Neural cell (in vitro differentiated cells): ENCODE results near the gene ZIM2. TPM values are rescaled to one million over a fixed set of nuclear protein-coding genes. Genes with fewer than 3 reads are reported as not detected.

Source experiments
- H2AFZ ChIP-seq: fragments of 200-600, 300-800 bp; sonication (generic), shearing (Covaris generic); 2 replicates; pipeline ENCODE4 v1.6.0; 2014; ENCODE audit warnings: low read depth, mild to moderate bottlenecking, antibody characterized with exemption, low read length, moderate library complexity
- H3F3A ChIP-seq: fragments of 200-600 bp; shearing (Covaris generic); 2 replicates; pipeline ENCODE4 v1.6.1; 2016; ENCODE audit warnings: mild to moderate bottlenecking, moderate library complexity, mixed read lengths, antibody characterized with exemption, low read length; ENCODE audit not compliant: insufficient read depth, poor library complexity, severe bottlenecking
- H3K27ac ChIP-seq: fragments of 200-600, 300-800 bp; sonication (generic), shearing (Covaris generic); 2 replicates; pipeline ENCODE4 v1.5.1; 2014; ENCODE audit warnings: mild to moderate bottlenecking, low read length, moderate library complexity
- H3K27me3 ChIP-seq: fragments of 300-800, 200-600 bp; sonication (generic), shearing (Covaris generic); 2 replicates; pipeline ENCODE4 v1.6.0; 2014; ENCODE audit warnings: mild to moderate bottlenecking, low read depth, low read length, moderate library complexity; ENCODE audit not compliant: insufficient read depth
- H3K36me3 ChIP-seq: fragments of 300-800, 200-600 bp; sonication (generic), shearing (Covaris generic); 2 replicates; pipeline ENCODE4 v1.5.1; 2014; ENCODE audit warnings: mild to moderate bottlenecking, antibody characterized with exemption, low read length, moderate library complexity; ENCODE audit not compliant: insufficient read depth
- H3K4me2 ChIP-seq: fragments of 300-800, 200-600 bp; sonication (generic), shearing (Covaris generic); 2 replicates; pipeline ENCODE4 v1.6.0; 2014; ENCODE audit warnings: mild to moderate bottlenecking, low read length
- H3K4me3 ChIP-seq: fragments of 300-800, 200-600 bp; sonication (generic), shearing (Covaris generic); 2 replicates; pipeline ENCODE4 v1.5.1; 2014; ENCODE audit warnings: mild to moderate bottlenecking, low read length, moderate library complexity
- H3K79me2 ChIP-seq: fragments of 200-600 bp; shearing (Covaris generic); replicated peaks from 2 replicates; pipeline ENCODE4 v1.6.0; 2014; ENCODE audit warnings: mild to moderate bottlenecking, low read length, moderate library complexity; ENCODE audit not compliant: insufficient read depth
- H3K9ac ChIP-seq: fragments of 300-800, 200-600 bp; sonication (generic), shearing (Covaris generic); 2 replicates; pipeline ENCODE4 v1.6.1; 2016; ENCODE audit warnings: mild to moderate bottlenecking, low read length, mixed read lengths
- H3K9me2 ChIP-seq: fragments of 200-600 bp; shearing (Covaris generic); 2 replicates; pipeline ENCODE4 v1.6.1; 2016; ENCODE audit warnings: mild to moderate bottlenecking, low read length, mixed read lengths; ENCODE audit not compliant: insufficient read depth
- H3K9me3 ChIP-seq: fragments of 200-600, 300-800 bp; sonication (generic), shearing (Covaris generic); 2 replicates; pipeline ENCODE4 v1.6.1; 2016; ENCODE audit warnings: mild to moderate bottlenecking, mixed run types, low read length, moderate library complexity, mixed read lengths
- H4K20me1 ChIP-seq: fragments of 200-600 bp; shearing (Covaris generic); 2 replicates; pipeline ENCODE4 v1.6.1; 2016; ENCODE audit warnings: mild to moderate bottlenecking, mixed run types; ENCODE audit not compliant: insufficient read depth
- CTCF ChIP-seq: fragments of 450-650 bp; IDR thresholded peaks from 2 replicates; pipeline ENCODE4 v1.5.1; 2014; ENCODE audit warnings: antibody characterized with exemption, mild to moderate bottlenecking, moderate library complexity; ENCODE audit not compliant: poor library complexity, severe bottlenecking
- EP300 ChIP-seq: fragments of 450-650 bp; conservative IDR thresholded peaks from 2 replicates; pipeline ENCODE4 v1.6.1; 2014; ENCODE audit warnings: antibody characterized with exemption, mild to moderate bottlenecking, moderate library complexity; ENCODE audit not compliant: poor library complexity, severe bottlenecking
- EZH2 ChIP-seq: fragments of 200-600, 300-800 bp; shearing (Covaris generic), sonication (generic); IDR thresholded peaks from 2 replicates; pipeline ENCODE4 v1.6.1; 2014; ENCODE audit warnings: antibody characterized with exemption, low read length, borderline replicate concordance, mild to moderate bottlenecking; ENCODE audit not compliant: insufficient read depth, poor library complexity, severe bottlenecking
- MXI1 ChIP-seq: fragments of 450-650 bp; conservative IDR thresholded peaks from 2 replicates; pipeline ENCODE4 v1.6.1; 2014; ENCODE audit warnings: antibody characterized with exemption, mild to moderate bottlenecking; ENCODE audit not compliant: poor library complexity, severe bottlenecking
- POLR2AphosphoS5 ChIP-seq: IDR thresholded peaks from 2 replicates; pipeline ENCODE4 v1.6.1; 2012
- RAD21 ChIP-seq: fragments of 450-650 bp; conservative IDR thresholded peaks from 2 replicates; pipeline ENCODE4 v1.6.1; 2014; ENCODE audit warnings: antibody characterized with exemption, mild to moderate bottlenecking, moderate library complexity
- REST ChIP-seq: IDR thresholded peaks from 2 replicates; pipeline ENCODE4 v1.6.1; 2012; ENCODE audit warnings: borderline replicate concordance
- SMC3 ChIP-seq: fragments of 450-650 bp; conservative IDR thresholded peaks from 2 replicates; pipeline ENCODE4 v1.6.1; 2014; ENCODE audit warnings: antibody characterized with exemption, mild to moderate bottlenecking, moderate library complexity; ENCODE audit not compliant: poor library complexity
- TAF1 ChIP-seq: IDR thresholded peaks from 2 replicates; pipeline ENCODE4 v1.6.1; 2012; ENCODE audit warnings: low read depth
- polyA plus RNA-seq: library from polyadenylated mRNA; depleted of rRNA; stranded (reverse); fragments of >200 nt; gene quantifications from 2 replicates; pipeline ENCODE4 v1.2.3, GENCODE V29; 2014

Gene ZIM2
- polyA plus RNA-seq, 1 donor from 2014 or later = not detected

- Histone ChIP-seq H3K9me2 (no peaks in the 10 kb centered on the region), H3F3A (no peaks in the 10 kb centered on the region)
Measured at GRCh38 chr19:56813531-56813930, 27.0 kb downstream of the ZIM2 start.

GRCh38 chr19:56811480-56811879, 29.0 kb downstream of the ZIM2 start:
- H3K36me3 ChIP-seq = no peaks in the 10 kb centered on the region
- H2AFZ ChIP-seq = no peak overlapping the region
- H3K27me3 ChIP-seq = no peaks in the 10 kb centered on the region
- H3F3A ChIP-seq = no peaks in the 10 kb centered on the region
- no peak overlapping the region for H3K27ac ChIP-seq
- no peak overlapping the region for H3K9ac ChIP-seq
- H3K4me2 ChIP-seq = no peak overlapping the region
- peaks cover 19% of the 10 kb centered on the region for H3K9me3 ChIP-seq
- no peak overlapping the region for H3K4me3 ChIP-seq
- H3K79me2 ChIP-seq = no peaks in the 10 kb centered on the region
- H3K9me2 ChIP-seq = no peaks in the 10 kb centered on the region
- no peaks in the 10 kb centered on the region for H4K20me1 ChIP-seq
- TF ChIP-seq MXI1 = no peak
- no peak for TF ChIP-seq REST
- no peak for TF ChIP-seq RAD21
- no peak for TF ChIP-seq EZH2
- TF ChIP-seq TAF1 = no peak
- TF ChIP-seq EP300 = no peak
- no peak for TF ChIP-seq SMC3

More at GRCh38 chr19:56813531-56813930, 27.0 kb downstream of the ZIM2 start:
- TF ChIP-seq POLR2AphosphoS5 (no peak), MXI1 (no peak), REST (no peak), RAD21 (no peak), CTCF (no peak), TAF1 (no peak), EP300 (no peak), SMC3 (no peak)
- Histone ChIP-seq H3K9ac (no peak overlapping the region), H2AFZ (no peak overlapping the region), H3K27ac (no peak overlapping the region), H3K27me3 (no peaks in the 10 kb centered on the region), H3K79me2 (no peaks in the 10 kb centered on the region), H3K4me3 (no peak overlapping the region), H4K20me1 (no peaks in the 10 kb centered on the region), H3K36me3 (no peaks in the 10 kb centered on the region), H3K4me2 (no peak overlapping the region), H3K9me3 (peaks cover 18% of the 10 kb centered on the region)
